HEK293T (cell line): ENCODE data around the gene TLX1.

Source experiments
- CTCF ChIA-PET: fragments of 350-600 bp; formaldehyde crosslinking; extraction: SDS; loops from one replicate; lab custom pipeline; 2021; ENCODE audit warnings: antibody characterized with exemption, inconsistent platforms; lab: Yijun Ruan, JAX
- POLR2A ChIA-PET: fragments of 350-600 bp; formaldehyde crosslinking; extraction: SDS; loops from one replicate; lab custom pipeline; 2020; ENCODE audit warnings: antibody characterized with exemption, inconsistent platforms; lab: Yijun Ruan, JAX
- DNase-seq: peaks from one replicate; pipeline ENCODE4 v3.0.0; 2012; ENCODE audit warnings: mixed read lengths; ENCODE audit errors: extremely low spot score
- ARNT ChIP-seq: fragments of 450-650 bp; IDR thresholded peaks from 2 replicates; pipeline ENCODE4 v1.6.1; 2017; ENCODE audit warnings: mild to moderate bottlenecking
- BHLHE40 ChIP-seq: fragments of 450-650 bp; IDR thresholded peaks from 2 replicates; pipeline ENCODE4 v1.6.1; 2016; ENCODE audit warnings: mild to moderate bottlenecking, moderate library complexity, borderline replicate concordance
- CTBP1 ChIP-seq: fragments of 450-650 bp; IDR thresholded peaks from 2 replicates; pipeline ENCODE4 v1.6.1; 2016; ENCODE audit warnings: borderline replicate concordance
- ELF4 ChIP-seq: fragments of 450-650 bp; IDR thresholded peaks from 2 replicates; pipeline ENCODE4 v1.6.1; 2017; ENCODE audit warnings: antibody characterized with exemption
- FOXA1 ChIP-seq: fragments of 450-650 bp; IDR thresholded peaks from 2 replicates; pipeline ENCODE4 v1.6.1; 2016; ENCODE audit warnings: mild to moderate bottlenecking
- FOXK2 ChIP-seq: fragments of 450-650 bp; IDR thresholded peaks from 2 replicates; pipeline ENCODE4 v1.6.1; 2016; ENCODE audit warnings: mild to moderate bottlenecking
- FOXM1 ChIP-seq: fragments of 450-650 bp; IDR thresholded peaks from 2 replicates; pipeline ENCODE4 v1.6.1; 2017; ENCODE audit warnings: mild to moderate bottlenecking, borderline replicate concordance
- HDGF ChIP-seq: fragments of 450-650 bp; IDR thresholded peaks from 2 replicates; pipeline ENCODE4 v1.6.1; 2017; ENCODE audit warnings: antibody characterized with exemption, borderline replicate concordance
- L3MBTL2 ChIP-seq: fragments of 450-650 bp; conservative IDR thresholded peaks from 2 replicates; pipeline ENCODE4 v1.6.1; 2016; ENCODE audit warnings: mild to moderate bottlenecking
- LEF1 ChIP-seq: fragments of 450-650 bp; IDR thresholded peaks from 2 replicates; pipeline ENCODE4 v1.6.1; 2017; ENCODE audit warnings: mild to moderate bottlenecking, borderline replicate concordance
- NFRKB ChIP-seq: fragments of 450-650 bp; IDR thresholded peaks from 2 replicates; pipeline ENCODE4 v1.6.1; 2016; ENCODE audit warnings: mild to moderate bottlenecking, moderate library complexity
- SP1 ChIP-seq: fragments of 450-650 bp; IDR thresholded peaks from 2 replicates; pipeline ENCODE4 v1.6.1; 2017
- SUZ12 ChIP-seq: fragments of 450-650 bp; IDR thresholded peaks from 2 replicates; pipeline ENCODE4 v1.6.1; 2016; ENCODE audit warnings: mild to moderate bottlenecking
- TARDBP ChIP-seq: fragments of 450-650 bp; IDR thresholded peaks from 2 replicates; pipeline ENCODE4 v1.6.1; 2016
- ZNF384 ChIP-seq: fragments of 450-650 bp; IDR thresholded peaks from 2 replicates; pipeline ENCODE4 v1.6.1; 2016
- TF ChIP-seq, protein P1 (sequence below): fragments of 450-650 bp; IDR thresholded peaks from 2 replicates; pipeline ENCODE4 v1.6.1; 2016

TLX1 gene

DNA sequence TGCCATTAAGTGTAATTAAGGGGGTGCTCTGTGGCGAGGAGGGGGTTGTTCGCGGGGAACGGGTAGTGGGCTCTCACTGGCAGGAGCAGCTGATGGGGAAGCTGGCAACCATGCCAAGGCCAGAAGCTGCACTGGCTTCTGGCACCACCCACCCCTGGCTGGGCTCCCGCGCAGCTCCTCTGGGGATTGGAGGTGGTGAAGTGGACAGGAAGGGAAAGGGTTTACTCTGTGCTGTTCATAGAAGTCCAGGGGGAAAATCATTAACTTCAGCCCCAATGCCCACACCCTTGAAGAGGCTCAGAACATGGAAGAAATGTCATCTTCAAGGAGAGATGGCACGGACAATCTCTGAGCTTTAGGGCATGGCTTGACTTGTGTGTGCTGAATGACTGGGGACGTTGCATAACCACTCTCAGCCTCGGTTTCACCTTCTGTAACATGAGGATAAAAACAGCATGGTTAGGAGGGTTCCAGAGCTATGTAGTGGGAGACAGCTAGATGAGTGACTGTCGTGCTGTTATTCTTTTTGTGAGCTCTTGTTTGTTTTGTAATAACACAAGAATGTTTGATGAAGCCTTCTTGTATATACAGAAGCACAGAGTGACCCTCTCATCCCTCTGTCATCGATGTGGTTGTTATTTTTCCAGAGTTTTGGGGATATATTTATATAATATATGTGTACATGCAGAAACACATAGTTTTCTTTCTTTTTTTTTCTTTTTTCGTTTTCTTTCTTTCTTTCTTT lies 39.4 kb upstream of the TLX1 start:
- TF ChIP-seq FOXA1 (no peak), FOXM1 (no peak), TARDBP (no peak)
- TF ChIP-seq, protein P1, sequence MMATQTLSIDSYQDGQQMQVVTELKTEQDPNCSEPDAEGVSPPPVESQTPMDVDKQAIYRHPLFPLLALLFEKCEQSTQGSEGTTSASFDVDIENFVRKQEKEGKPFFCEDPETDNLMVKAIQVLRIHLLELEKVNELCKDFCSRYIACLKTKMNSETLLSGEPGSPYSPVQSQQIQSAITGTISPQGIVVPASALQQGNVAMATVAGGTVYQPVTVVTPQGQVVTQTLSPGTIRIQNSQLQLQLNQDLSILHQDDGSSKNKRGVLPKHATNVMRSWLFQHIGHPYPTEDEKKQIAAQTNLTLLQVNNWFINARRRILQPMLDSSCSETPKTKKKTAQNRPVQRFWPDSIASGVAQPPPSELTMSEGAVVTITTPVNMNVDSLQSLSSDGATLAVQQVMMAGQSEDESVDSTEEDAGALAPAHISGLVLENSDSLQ = no peak
- no peak for DNase-seq
- POLR2A ChIA-PET = interaction anchor here (0.6 to 0.9 kb wide), 3 partner anchors 25 to 50 kb away, joined by 3 to 4 read pairs (median 4); no protein-coding TSS in a partner anchor
- CTCF ChIA-PET = interaction anchor here (0.6 to 9.2 kb wide), 5 partner anchors 51 to 1831 kb away, joined by 3 to 153 read pairs (median 3); no protein-coding TSS in a partner anchor

DNA sequence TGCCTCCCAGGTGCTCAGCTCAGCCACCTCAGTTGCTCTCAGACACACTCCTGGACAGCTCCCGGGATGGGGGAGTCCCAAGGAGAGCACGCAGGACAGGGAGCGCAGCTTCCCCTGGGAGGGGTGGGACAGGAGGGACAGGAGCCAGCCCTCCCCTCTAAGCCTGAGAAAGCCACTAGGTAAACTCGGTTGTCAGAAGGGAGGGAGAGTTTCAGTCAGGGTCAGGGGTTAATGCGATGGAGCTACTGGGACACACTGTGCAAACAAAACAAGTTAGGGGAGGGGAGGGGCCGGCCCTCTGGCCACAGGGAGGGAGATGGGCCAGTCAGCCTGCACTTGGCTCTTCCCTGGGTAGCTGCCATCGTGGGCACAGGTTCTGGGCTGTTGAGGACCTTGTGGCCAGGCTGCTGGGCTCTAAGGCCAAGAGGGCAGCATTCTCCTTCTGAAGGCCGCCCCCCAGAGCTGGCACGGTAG lies 38.2 kb upstream of the TLX1 start:
- ChIA-PET POLR2A (interaction anchor here (0.8 kb wide), 2 partner anchors 31 to 50 kb away, joined by 3 to 4 read pairs; partner anchors contain the start of gene KAZALD1), CTCF (interaction anchor here (0.9 to 9.2 kb wide), 5 partner anchors 9 to 50 kb away, joined by 3 to 153 read pairs (median 3); no protein-coding TSS in a partner anchor)
- DNase-seq = no peak
- TF ChIP-seq SP1 (no peak), ZNF384 (no peak), BHLHE40 (no peak), SUZ12 (no peak), FOXM1 (no peak), CTBP1 (no peak), TARDBP (no peak), HDGF (no peak), FOXK2 (no peak), ARNT (no peak), LEF1 (no peak), NFRKB (no peak)
- TF ChIP-seq, protein P1 = no peak

DNA sequence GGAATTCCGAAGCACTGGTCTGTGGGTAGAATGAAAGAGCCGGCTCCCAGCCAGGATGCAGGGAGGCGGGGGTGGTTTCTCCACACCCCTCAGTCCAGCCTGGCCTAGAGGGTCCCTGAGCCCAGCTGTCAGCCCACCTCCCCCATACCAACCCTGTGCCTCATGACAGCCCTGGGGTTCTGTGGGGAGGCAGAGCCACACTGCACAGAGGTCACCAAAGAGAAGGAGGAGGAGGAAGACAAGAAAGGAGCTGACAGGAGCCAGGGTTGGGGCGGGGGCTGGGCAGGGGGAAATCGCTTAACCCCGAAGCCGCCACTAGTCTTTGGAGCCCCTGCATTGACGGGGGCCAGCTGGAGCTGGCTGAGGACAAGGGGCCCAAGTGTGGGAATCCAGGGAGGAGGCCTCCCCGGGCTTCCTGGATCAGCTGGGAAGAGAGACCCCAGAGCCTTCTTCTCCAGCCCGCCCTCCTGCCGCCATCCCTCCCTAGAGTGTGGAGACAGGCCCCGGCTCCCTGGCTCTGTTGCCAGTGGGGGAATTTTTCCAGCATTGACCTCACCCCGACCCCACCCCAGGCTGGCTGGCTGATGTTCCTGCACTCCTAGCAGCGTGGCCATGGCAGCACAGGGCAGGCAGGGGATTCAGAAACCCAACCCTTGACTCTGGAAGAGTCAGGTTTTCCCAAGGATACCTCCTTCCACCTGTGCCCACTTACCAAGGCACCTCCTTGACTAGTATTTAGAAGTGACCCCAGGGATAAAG lies 36.8 kb upstream of the TLX1 start:
- DNase-seq = no peak
- POLR2A ChIA-PET = interaction anchor here (1.1 to 5.1 kb wide), 3 partner anchors 15 to 47 kb away, joined by 3 to 40 read pairs (median 3); partner anchors contain the start of gene KAZALD1
- TF ChIP-seq SP1 (no peak), ARNT (no peak), LEF1 (no peak), TARDBP (no peak), HDGF (no peak), CTBP1 (no peak), FOXM1 (no peak), ELF4 (no peak), ZNF384 (no peak), L3MBTL2 (no peak), FOXA1 (no peak), SUZ12 (no peak), BHLHE40 (no peak), NFRKB (no peak), FOXK2 (no peak)
- TF ChIP-seq, protein P1 = no peak
- CTCF ChIA-PET = interaction anchor here (0.5 to 9.2 kb wide), 9 partner anchors 18 to 1334 kb away, joined by 3 to 153 read pairs (median 4); partner anchors contain the start of genes PDZD7 and SFXN3

DNA sequence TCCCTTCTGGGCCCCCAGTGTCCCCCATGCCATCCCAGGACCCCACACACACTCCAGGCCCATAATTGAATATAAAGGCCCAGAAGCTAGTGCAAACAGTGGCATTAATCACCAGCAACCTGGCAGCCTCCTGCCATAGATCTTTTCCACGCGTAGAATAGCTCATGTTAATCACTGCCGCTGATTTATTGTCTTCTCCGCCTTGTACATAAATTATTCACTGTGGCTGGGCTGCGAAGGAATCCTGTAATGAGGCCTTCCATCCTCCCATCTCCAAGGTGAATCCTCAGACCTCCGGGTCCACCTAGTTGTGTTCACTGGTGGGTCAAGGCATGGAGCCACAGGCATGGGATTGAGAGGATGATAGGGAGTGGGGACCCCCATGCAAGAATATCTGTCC lies 36.1 kb upstream of the TLX1 start:
- TF ChIP-seq FOXM1 (no peak), NFRKB (no peak), LEF1 (no peak)
- POLR2A ChIA-PET = interaction anchor here (0.7 to 5.1 kb wide), 4 partner anchors 11 to 47 kb away, joined by 3 to 40 read pairs (median 4); partner anchors contain the start of gene KAZALD1
- DNase-seq = no peak

DNA sequence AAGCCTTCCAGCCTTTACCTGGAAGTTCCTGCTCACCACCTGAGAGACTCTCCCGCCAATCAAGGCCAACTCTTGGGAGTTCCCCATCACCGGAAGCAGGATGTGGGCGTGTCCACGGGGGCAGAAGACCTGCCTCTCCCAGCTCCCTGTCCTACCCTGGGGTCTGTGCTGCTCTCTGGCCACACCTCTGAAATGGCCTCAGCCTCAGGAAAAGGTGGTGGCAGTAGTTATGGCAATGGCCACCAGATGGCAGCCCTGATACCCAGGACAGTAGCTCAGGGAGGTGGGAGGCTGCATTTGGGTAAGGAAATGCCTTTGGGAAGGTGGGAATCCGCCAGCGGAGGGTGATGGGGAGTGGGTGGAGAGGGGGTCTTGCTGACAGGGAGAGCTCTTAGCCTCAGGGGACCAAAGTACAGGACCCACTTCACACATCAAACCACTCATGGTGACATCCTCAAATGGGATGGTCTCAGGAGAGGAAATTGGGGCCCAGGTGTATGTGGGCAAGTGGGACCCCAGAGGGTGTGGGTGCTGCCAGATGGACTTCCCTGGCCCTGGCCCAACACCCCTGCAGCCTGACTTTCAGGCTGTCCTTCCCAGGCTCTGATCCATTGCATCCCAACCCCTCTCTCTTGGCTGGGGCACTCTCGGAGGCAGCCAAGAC lies 35.4 kb upstream of the TLX1 start:
- CTCF ChIA-PET = interaction anchor here (0.5 to 9.2 kb wide), 21 partner anchors 11 to 723 kb away, joined by 3 to 153 read pairs (median 5); partner anchors contain the start of genes KAZALD1, PDZD7 and SFXN3

More for the DNA sequence above, 36.1 kb upstream of the TLX1 start:
- CTCF ChIA-PET = interaction anchor here (0.5 to 9.2 kb wide), 20 partner anchors 10 to 1334 kb away, joined by 3 to 153 read pairs (median 5); partner anchors contain the start of genes KAZALD1, PDZD7 and SFXN3

More for the DNA sequence above, 35.4 kb upstream of the TLX1 start:
- TF ChIP-seq, protein P1 = peak; percentile 61
- no peak for TF ChIP-seq LEF1
- peak; percentile 94 for DNase-seq
- POLR2A ChIA-PET = interaction anchor here (0.7 to 5.1 kb wide), 7 partner anchors 10 to 53 kb away, joined by 3 to 40 read pairs (median 4); partner anchors contain the start of gene KAZALD1
